ENCODE data around the gene C5orf58. TPM values are rescaled to one million over a fixed set of nuclear protein-coding genes. Genes with fewer than 3 reads are reported as not detected.

C5orf58 gene
- total RNA-seq, 1 donor from 2014 or later = not detected

- no peak overlapping the region for H3K27ac Mint-ChIP-seq (ENCODE audit: unreplicated experiment)
- no peaks in the 10 kb centered on the region for H3K4me1 Mint-ChIP-seq
- peaks cover 4% of the 10 kb centered on the region for H3K9me3 Mint-ChIP-seq
- TF ChIP-seq, protein P1, sequence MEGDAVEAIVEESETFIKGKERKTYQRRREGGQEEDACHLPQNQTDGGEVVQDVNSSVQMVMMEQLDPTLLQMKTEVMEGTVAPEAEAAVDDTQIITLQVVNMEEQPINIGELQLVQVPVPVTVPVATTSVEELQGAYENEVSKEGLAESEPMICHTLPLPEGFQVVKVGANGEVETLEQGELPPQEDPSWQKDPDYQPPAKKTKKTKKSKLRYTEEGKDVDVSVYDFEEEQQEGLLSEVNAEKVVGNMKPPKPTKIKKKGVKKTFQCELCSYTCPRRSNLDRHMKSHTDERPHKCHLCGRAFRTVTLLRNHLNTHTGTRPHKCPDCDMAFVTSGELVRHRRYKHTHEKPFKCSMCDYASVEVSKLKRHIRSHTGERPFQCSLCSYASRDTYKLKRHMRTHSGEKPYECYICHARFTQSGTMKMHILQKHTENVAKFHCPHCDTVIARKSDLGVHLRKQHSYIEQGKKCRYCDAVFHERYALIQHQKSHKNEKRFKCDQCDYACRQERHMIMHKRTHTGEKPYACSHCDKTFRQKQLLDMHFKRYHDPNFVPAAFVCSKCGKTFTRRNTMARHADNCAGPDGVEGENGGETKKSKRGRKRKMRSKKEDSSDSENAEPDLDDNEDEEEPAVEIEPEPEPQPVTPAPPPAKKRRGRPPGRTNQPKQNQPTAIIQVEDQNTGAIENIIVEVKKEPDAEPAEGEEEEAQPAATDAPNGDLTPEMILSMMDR (conservative IDR thresholded peaks at IDR 0.05) = no peak
- H3K27me3 Mint-ChIP-seq (ENCODE audit: low read depth) = no peaks in the 10 kb centered on the region
- DNase-seq (ENCODE audit: low read depth, low spot score) = no peak
- H3K36me3 Mint-ChIP-seq (ENCODE audit: low read depth) = no peaks in the 10 kb centered on the region
- H3K4me3 Mint-ChIP-seq = no peak overlapping the region
These were observed 42.2 kb upstream of the C5orf58 start for GRCh38 chr5:170190436-170191134.

- TF ChIP-seq, protein P1 (conservative IDR thresholded peaks at IDR 0.05) = no peak
- H3K4me1 Mint-ChIP-seq = no peaks in the 10 kb centered on the region
- H3K27ac Mint-ChIP-seq (ENCODE audit: unreplicated experiment) = peak overlapping the region; percentile 76
- no peak for DNase-seq (ENCODE audit: low read depth, low spot score)
- H3K4me3 Mint-ChIP-seq = no peak overlapping the region
- H3K27me3 Mint-ChIP-seq (ENCODE audit: low read depth) = no peaks in the 10 kb centered on the region
- peaks cover 4% of the 10 kb centered on the region for H3K9me3 Mint-ChIP-seq
- H3K36me3 Mint-ChIP-seq (ENCODE audit: low read depth) = no peaks in the 10 kb centered on the region
These were observed 40.0 kb upstream of the C5orf58 start for GRCh38 chr5:170192829-170193228.

DNA sequence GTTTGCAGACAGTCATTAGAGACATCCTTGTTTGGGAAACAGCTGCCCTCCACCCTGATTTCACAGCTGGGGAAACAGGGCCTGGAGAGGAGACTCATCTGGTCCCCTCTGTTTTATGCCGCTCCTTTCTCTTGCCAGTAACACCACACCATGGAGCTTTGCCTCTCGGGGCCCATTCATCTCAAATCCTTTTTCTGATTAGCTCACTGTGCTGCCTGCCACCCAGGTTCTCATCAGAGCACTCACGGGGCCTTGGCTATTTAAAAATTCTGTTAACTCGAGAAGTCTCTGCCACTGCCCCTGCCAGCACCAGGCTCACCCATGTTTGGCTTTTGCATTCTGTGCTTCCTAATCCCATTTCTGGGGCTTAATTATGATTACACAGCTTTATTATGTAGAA is 36.8 kb upstream of the C5orf58 start:
- no peaks in the 10 kb centered on the region for H3K27me3 Mint-ChIP-seq (ENCODE audit: low read depth)
- H3K27ac Mint-ChIP-seq (ENCODE audit: unreplicated experiment) = no peak overlapping the region
- no peaks in the 10 kb centered on the region for H3K9me3 Mint-ChIP-seq
- H3K4me1 Mint-ChIP-seq = no peaks in the 10 kb centered on the region
- no peaks in the 10 kb centered on the region for H3K36me3 Mint-ChIP-seq (ENCODE audit: low read depth)
- TF ChIP-seq, protein P1 (conservative IDR thresholded peaks at IDR 0.05) = no peak
- no peak for DNase-seq (ENCODE audit: low read depth, low spot score)
- no peak overlapping the region for H3K4me3 Mint-ChIP-seq

DNA sequence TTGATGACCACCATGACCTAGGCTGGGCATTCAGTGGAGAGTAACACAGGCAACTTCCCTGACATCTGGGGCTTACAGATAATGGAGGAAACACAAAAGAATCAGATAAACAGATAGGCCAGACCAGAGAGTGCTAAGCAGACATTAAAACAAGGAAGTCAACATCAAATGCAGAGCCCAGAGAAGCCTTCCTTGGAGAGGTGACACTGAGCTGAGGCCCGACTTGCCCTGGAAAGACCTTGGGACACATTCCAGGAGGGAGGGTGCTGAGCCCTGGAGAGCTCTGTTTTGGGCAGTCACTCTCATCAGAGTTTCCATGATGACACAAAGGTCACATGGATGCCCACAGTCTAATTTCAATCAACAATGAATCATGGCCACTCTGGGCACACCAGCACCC is 31.9 kb upstream of the C5orf58 start:
- TF ChIP-seq, protein P1 (conservative IDR thresholded peaks at IDR 0.05) = no peak
- no peak overlapping the region for H3K4me3 Mint-ChIP-seq
- H3K36me3 Mint-ChIP-seq (ENCODE audit: low read depth) = no peaks in the 10 kb centered on the region
- H3K9me3 Mint-ChIP-seq = no peaks in the 10 kb centered on the region
- no peaks in the 10 kb centered on the region for H3K4me1 Mint-ChIP-seq
- peaks cover 6% of the 10 kb centered on the region for H3K27me3 Mint-ChIP-seq (ENCODE audit: low read depth)
- H3K27ac Mint-ChIP-seq (ENCODE audit: unreplicated experiment) = no peak overlapping the region
- no peak for DNase-seq (ENCODE audit: low read depth, low spot score)

- Mint-ChIP-seq H3K27ac (ENCODE audit: unreplicated experiment) (no peak overlapping the region), H3K4me3 (no peak overlapping the region), H3K36me3 (ENCODE audit: low read depth) (no peaks in the 10 kb centered on the region), H3K27me3 (ENCODE audit: low read depth) (peaks cover 6% of the 10 kb centered on the region), H3K4me1 (no peaks in the 10 kb centered on the region), H3K9me3 (no peaks in the 10 kb centered on the region)
- no peak for DNase-seq (ENCODE audit: low read depth, low spot score)
- TF ChIP-seq, protein P1 (conservative IDR thresholded peaks at IDR 0.05) = no peak
These were observed 31.5 kb upstream of the C5orf58 start for GRCh38 chr5:170201311-170201710.

All from neural crest cell (in vitro differentiated cells).